ENCODE measurements around the gene YY1AP1.
"Not testable (repeated sequence)": the region's sequence is repeated elsewhere in the genome, so short reads cannot be mapped to it uniquely, and the experiment has no call there.

YY1AP1 gene, protein sequence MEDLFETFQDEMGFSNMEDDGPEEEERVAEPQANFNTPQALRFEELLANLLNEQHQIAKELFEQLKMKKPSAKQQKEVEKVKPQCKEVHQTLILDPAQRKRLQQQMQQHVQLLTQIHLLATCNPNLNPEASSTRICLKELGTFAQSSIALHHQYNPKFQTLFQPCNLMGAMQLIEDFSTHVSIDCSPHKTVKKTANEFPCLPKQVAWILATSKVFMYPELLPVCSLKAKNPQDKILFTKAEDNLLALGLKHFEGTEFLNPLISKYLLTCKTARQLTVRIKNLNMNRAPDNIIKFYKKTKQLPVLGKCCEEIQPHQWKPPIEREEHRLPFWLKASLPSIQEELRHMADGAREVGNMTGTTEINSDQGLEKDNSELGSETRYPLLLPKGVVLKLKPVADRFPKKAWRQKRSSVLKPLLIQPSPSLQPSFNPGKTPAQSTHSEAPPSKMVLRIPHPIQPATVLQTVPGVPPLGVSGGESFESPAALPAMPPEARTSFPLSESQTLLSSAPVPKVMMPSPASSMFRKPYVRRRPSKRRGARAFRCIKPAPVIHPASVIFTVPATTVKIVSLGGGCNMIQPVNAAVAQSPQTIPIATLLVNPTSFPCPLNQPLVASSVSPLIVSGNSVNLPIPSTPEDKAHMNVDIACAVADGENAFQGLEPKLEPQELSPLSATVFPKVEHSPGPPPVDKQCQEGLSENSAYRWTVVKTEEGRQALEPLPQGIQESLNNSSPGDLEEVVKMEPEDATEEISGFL

DNA sequence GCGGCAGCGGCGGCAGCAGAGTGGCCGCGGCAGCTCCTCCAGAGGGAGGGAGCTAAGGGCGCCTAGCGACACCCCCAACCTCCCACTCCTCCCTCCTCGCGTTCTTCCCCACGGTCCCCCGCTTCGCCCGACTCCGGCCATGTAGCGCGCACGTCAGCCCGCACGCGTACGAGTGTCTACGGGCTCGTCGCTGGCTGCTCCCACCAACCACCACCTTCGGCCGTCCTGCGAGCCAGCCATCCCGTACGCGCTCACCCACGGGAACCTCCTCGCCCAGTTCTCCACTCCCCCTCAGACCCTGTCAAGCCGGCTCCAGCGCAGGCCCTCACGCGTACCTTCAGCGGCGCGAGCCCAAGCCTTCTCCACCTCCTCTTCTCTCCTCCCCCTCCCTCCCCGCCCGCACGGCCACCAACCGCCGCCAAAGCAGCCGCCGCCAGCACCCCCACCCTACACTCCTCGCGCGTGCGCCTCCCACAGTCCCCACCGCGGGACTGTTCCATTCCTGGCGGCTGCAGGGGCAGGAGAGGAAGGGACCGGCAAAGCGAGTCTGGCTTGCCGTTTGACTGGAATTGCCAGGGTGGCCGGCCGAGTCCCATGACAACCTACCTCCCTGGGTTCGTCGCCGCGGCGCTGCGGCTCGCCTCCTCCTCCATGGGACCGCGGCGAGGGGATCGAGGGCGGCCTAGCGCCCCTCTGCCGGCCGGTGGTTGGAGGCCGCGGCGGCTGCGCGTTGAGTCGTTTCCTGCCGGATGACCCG, at the start of gene YY1AP1:
YY1AP1 (minus strand) TSS at position 451 of the 757 bp plus-strand sequence. CDS start 8,338 bp downstream, outside the sequence.
- DNase-seq (ENCODE audit: low read depth): peak; percentile 84

- no peak for DNase-seq (ENCODE audit: low read depth)
These were observed 40.7 kb upstream of the YY1AP1 start for GRCh38 chr1:155729031-155729898.

DNA sequence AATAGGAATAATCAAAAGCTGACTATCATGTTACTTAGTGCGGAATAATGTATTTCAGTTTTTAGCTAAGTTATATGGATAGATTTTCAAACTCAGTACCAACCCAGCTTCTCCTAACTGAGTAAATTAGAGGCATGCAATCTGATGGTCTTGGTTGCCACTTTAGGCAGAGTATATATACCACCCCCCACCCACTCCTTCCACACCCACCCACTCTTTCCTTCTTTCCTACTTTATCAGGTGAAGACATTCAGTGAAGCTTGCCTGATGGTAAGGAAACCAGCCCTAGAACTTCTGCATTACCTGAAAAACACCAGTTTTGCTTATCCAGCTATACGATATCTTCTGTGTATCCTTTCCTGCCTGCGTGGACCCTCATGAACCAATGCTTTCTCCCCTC, 36.6 kb upstream of the YY1AP1 start:
- no peak for DNase-seq (ENCODE audit: low read depth)

DNA sequence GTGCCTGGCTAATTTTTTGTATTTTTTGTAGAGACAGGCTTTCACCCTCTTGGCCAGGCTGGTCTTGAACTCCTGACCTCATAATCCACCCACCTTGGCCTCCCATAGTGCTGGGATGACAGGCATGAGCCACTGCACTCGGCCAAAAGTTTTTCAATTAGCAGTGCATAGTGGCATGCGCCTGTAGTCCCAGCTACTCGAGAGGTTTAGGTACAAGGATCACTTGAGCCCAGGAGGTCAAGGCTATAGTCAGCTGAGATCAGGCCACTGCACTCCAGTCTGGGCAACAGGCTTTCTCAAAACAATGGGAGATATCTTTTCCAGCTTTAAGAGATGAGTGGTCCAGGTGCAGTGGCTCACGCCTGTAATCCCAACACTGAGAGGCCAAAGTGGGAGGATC, 31.1 kb upstream of the YY1AP1 start:
- DNase-seq (ENCODE audit: low read depth): no peak

DNA sequence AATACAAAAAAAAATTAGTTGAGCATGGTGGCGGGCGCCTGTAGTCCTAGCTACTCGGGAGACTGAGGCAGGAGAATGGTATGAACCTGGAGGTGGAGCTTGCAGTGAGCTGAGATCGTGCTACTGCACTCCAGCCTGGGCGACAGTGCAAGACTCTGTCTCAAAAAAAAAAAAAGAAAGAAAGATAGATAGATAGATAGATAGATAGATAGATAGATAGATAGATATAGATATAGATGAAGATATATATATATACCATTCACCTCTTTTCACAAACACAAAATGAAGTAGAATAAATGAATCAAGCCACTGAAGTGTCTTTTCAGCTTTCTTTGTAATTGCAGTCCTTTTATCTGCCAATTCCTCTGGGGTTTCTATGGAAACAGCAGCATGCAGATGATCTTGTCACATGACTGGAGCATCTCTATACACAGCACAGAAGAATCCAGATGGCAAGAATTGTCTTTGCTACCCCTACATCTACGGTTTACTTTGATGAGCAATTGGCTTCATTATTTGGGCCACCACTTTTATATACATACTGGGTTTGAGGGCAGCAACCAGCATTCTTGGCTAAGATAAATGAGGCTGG, 30.0 kb upstream of the YY1AP1 start:
- DNase-seq (ENCODE audit: low read depth): not testable (repeated sequence)

- DNase-seq (ENCODE audit: low read depth): no peak
These were observed 28.5 kb upstream of the YY1AP1 start for GRCh38 chr1:155717041-155717440.

DNA sequence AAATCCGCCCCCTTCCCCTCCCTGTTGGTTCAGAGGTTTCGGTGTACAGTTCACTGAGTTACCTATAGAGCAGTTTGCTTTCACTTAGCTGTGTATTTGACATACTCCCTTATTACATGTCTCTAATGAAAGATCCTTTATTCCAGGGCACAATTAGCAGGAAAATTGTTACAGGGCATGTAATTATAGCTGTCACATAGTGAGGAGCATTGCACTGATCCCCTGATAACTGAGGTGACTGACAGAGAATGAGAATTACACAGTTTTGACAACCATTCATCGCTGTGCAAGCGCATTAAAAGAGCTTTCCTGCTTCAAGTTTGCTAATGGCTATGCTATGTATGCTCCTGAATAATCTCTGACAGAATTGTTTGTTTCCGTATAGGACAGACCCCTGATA, 27.2 kb upstream of the YY1AP1 start:
- DNase-seq (ENCODE audit: low read depth): no peak

DNA sequence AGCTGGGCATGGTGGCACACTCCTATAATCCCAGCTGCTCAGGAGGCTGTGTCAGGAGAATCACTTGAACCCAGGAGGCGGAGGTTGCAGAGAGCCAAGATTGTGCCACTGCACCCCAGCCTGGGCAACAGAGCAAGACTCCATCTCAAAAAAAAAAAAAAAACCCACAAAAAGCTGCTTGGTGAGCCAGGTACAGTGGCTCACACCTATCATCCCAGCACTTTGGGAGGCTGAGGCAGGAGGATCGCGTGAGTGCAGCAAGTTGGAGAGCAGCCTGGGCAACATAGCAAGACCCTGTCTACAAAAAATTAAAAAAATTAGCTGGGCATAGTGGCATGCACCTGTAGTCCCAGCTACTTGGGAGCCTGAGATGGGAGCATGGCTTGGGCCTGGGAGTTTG, 26.5 kb upstream of the YY1AP1 start:
- not testable (repeated sequence) for DNase-seq (ENCODE audit: low read depth)

DNA sequence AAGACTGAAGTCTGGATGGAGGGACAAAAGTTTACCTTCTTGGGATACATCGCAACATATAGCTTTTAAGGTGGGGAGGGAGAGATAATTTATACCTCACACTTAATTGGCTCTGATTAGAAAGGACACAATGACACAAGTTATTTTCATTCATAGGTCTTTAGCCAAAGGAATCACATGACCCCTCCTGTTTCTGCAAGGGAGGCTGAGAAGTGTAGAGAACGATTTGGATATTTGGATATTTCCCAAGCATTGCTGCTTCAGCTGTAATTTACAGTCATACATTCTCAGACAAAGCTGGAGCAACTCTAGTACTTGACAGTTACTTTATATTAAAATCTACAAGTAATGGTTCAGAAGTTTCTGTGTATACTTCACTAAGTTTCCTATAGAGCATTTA, 24.5 kb upstream of the YY1AP1 start:
- no peak for DNase-seq (ENCODE audit: low read depth)

GRCh38 chr1:155712636-155713035, 24.1 kb upstream of the YY1AP1 start:
- DNase-seq (ENCODE audit: low read depth): not testable (repeated sequence)

DNA sequence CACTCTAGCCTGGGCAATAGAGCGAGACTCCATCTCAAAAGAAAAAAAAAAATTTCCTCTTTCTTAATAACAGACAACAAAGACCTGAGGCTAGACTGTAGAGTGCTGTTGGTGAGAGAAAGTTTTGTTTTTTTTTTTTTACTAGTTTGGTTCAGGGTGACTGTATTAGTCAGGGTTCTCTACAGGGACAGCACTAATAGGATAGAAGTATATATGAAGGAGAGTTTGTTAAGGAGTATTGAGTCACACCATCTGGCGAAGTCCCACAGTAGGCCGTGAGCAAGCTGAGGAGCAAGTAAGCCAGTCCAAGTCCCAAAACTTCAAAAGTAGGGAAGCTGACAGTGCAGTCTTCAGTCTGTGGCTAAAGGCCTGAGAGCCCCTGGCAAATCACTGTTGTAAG, 22.9 kb upstream of the YY1AP1 start:
- DNase-seq (ENCODE audit: low read depth): not testable (repeated sequence)

- DNase-seq (ENCODE audit: low read depth): no peak
These were observed 20.8 kb upstream of the YY1AP1 start for GRCh38 chr1:155709391-155709790.

DNA sequence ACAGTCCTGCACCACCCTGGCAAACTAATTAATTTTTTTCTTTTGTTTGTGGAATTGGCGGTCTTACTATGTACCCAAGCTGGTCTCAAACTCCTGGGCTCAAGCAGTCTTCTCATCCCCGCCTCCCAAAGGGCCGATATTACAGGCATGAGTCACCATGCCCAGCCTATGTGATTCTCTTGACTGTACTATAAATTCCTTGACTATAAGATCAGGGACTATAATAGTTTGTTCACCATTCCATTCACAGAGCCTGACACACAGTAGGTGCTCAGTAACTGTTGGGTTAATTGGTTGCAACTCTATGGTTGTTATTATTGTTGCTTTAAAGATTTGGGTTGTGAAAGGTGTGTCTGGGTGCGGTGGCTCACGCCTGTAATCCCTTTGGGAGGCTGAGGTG, 17.6 kb upstream of the YY1AP1 start:
- no peak for DNase-seq (ENCODE audit: low read depth)

GRCh38 chr1:155704414-155704813, 15.8 kb upstream of the YY1AP1 start:
- not testable (repeated sequence) for DNase-seq (ENCODE audit: low read depth)

DNA sequence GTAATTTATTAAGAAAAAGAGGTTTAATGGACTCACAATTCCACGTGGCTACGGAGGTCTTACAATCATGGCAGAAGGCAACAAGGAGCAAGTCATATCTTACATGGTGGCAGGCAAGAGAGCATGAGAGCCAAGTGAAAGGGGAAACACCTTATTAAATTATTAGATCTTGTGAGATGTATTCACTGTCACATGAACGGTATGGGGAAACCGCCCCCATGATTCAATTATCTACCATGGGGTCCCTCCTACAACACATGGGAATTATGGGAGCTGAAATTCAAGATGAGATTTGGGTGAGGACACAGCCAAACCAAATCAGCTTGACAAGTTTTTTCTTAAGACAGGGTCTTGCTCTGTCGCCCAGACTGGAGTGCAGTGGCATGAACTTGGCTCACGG, 14.6 kb upstream of the YY1AP1 start:
- no peak for DNase-seq (ENCODE audit: low read depth)

DNA sequence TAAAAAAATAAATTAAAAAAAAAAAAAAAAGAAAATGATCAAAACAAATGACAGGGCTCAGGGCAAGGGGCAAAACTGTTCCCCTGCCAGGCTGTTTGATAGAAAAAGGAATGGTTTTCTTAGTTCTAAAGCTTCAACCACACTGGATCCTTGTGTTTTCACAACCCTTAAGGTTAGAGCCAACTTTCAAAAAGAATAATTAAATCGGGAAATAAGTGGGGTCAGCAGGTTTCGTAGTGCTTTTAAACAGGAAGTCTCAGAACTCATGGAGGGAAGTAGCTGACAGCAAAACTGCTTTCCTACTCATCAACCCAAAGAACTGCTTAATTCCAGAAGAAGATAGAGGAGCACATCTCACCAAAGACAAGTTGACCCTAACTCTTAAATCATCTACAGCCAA, 13.1 kb upstream of the YY1AP1 start:
- DNase-seq (ENCODE audit: low read depth): not testable (repeated sequence)

DNA sequence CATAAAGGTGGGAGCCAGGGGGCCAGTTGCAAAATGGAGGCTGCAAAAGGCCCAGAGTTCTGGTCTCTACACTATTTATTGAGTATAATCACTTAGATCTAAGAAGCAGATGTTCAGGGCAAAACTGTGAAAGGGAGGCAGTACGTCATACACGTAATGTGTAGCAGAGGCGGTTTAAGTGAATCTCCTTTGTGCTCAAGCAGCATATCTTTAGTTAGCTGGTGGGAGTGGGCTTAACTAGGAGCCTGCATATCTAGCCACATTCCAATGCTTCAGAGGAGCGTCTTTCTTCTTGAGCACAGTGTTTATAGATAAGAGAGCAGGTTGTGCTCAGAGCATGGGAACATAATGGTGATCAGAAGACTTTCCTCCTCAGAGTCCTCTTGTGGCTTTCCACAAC, 10.5 kb upstream of the YY1AP1 start:
- not testable (repeated sequence) for DNase-seq (ENCODE audit: low read depth)

- no peak for DNase-seq (ENCODE audit: low read depth)
These were observed 9.9 kb upstream of the YY1AP1 start for GRCh38 chr1:155698382-155699038.

DNA sequence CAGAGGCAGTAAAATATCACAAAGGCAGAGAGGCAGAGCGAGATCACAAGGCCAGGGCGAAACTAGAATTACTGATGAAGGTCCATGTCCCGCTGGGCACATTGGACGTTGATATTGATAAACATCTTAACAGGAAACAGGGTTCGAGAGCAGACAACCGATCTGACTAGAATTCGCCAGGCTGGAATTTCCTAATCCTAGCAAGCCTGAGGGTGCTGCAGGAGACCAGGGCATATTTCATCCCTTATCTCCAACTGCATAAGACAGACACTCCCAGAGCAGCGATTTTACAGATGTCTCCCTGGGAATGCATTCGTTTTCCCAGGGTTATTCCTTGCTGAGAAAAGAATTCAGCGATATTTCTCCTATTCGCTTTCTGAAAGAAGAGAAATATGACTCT, 9.0 kb upstream of the YY1AP1 start:
- not testable (repeated sequence) for DNase-seq (ENCODE audit: low read depth)

DNA sequence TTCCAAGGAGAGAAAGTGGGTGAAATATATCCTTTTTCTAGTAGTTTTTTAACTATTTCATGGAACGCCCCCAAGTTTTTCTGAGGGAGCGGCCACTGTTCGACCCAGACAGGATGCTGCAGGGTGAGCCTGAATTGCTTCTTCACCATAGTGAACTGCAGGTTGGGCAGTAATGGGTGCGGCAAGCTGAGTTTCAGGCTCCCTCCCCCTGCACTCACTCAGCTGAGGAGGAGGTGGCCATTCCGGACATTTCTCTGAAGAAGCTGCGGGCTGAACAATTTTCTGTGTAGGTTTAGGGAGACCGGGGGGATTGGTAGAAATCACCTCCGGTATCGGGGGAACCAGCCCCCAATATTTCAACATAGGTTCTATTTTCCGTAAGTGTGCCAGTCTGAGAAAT, 8.5 kb upstream of the YY1AP1 start:
- no peak for DNase-seq (ENCODE audit: low read depth)

- no peak for DNase-seq (ENCODE audit: low read depth)
These were observed 8.0 kb upstream of the YY1AP1 start for GRCh38 chr1:155696524-155696923.
